K562 (cell line): ENCODE data around the gene CEP85L. TPM values are rescaled to one million over a fixed set of nuclear protein-coding genes. Genes with fewer than 3 reads are reported as not detected.

Source experiments
- ATAC-seq: fragments of 200-7000 bp; cut with Tn5 transposase; 3 replicates; pipeline ENCODE4 v1.9.1; 2020; ENCODE audit warnings: moderate library complexity
- BruUV-seq: library from RNA; stranded (reverse); fragments of 400-500 nt; replicated peaks from 2 replicates; lab custom pipeline; 2021; lab: Mats Ljungman, UMichigan
- CTCF ChIA-PET: fragments of 300-600 bp; formaldehyde crosslinking; extraction: SDS; loops from one replicate; lab custom pipeline; 2021; ENCODE audit warnings: low intra/inter-chr PET ratio; lab: Yijun Ruan, JAX
- POLR2A ChIA-PET: fragments of 300-600, 350-650 bp; sonication (Branson Sonifier 250); formaldehyde crosslinking; extraction: SDS; loops from one replicate; lab custom pipeline; 2021; ENCODE audit warnings: antibody characterized with exemption, inconsistent platforms; lab: Yijun Ruan, JAX
- DNase-seq, 4 experiments: peaks; one replicate each; pipeline versions ENCODE4 v3.0.0 to v3.0.0-alpha.2; 2011 to 2018; ENCODE audit warnings: low spot score in 3 of 4, mixed read lengths in 3 of 4; ENCODE audit errors: extremely low read depth in 1 of 4
- FAIRE-seq: peaks from 2 replicates; lab custom pipeline; 2011; peaks lifted over from hg19 to GRCh38; lab: Jason Lieb, UNC
- H2AFZ ChIP-seq: 2 replicates; pipeline ENCODE4 v1.6.0; 2011; ENCODE audit warnings: low read depth, low read length, control low read depth, inconsistent platforms
- H3K27ac ChIP-seq: fragments of 200-600 bp; 3 replicates; pipeline ENCODE4 v1.8.0; 2011; ENCODE audit warnings: low read depth, mild to moderate bottlenecking, control low read depth, inconsistent platforms, low read length, moderate library complexity, mixed read lengths; ENCODE audit errors: extremely low read depth
- H3K27me3 ChIP-seq, 2 experiments: fragments of 300-600 bp in 1 of 2; 2 replicates in 1 of 2; 3 replicates in 1 of 2; pipeline versions ENCODE4 v1.6.0 to v1.8.0; 2011; ENCODE audit warnings: inconsistent platforms in 2 of 2, low read length in 2 of 2, mild to moderate bottlenecking in 1 of 2, mixed read lengths in 1 of 2, moderate library complexity in 1 of 2; ENCODE audit not compliant: control insufficient read depth in 2 of 2, insufficient read depth in 2 of 2
- H3K36me3 ChIP-seq: fragments of 300-600 bp; 3 replicates; pipeline ENCODE4 v1.8.0; 2011; ENCODE audit warnings: mild to moderate bottlenecking, low read length, inconsistent platforms; ENCODE audit not compliant: control insufficient read depth, insufficient read depth
- H3K4me1 ChIP-seq, 2 experiments: fragments of 200-600 bp in 1 of 2; replicated peaks in 1 of 2; 2 replicates in 1 of 2; 3 replicates in 1 of 2; pipeline versions ENCODE4 v1.5.1 to v1.8.0; 2011; ENCODE audit warnings: inconsistent platforms in 2 of 2, low read length in 2 of 2, mild to moderate bottlenecking in 1 of 2, mixed read lengths in 1 of 2, moderate library complexity in 1 of 2; ENCODE audit not compliant: control insufficient read depth in 2 of 2, insufficient read depth in 2 of 2
- H3K4me2 ChIP-seq: 2 replicates; pipeline ENCODE4 v1.6.1; 2011; ENCODE audit warnings: low read length, control low read depth, inconsistent platforms, mixed read lengths; ENCODE audit not compliant: insufficient read depth
- H3K4me3 ChIP-seq: fragments of 200-600 bp; sonication (generic), shearing (Covaris generic); 2 replicates; pipeline ENCODE4 v1.5.1; 2016; ENCODE audit warnings: control low read depth, inconsistent platforms
- H3K79me2 ChIP-seq: fragments of 200-600 bp; 3 replicates; pipeline ENCODE4 v1.8.0; 2011; ENCODE audit warnings: low read length, inconsistent platforms; ENCODE audit not compliant: control insufficient read depth, insufficient read depth
- H3K9ac ChIP-seq, 2 experiments: 2 replicates each; pipeline versions ENCODE4 v1.6.0 to v1.6.1; 2011; ENCODE audit warnings: low read depth in 2 of 2, low read length in 2 of 2, control low read depth in 1 of 2, inconsistent platforms in 1 of 2, mild to moderate bottlenecking in 1 of 2, mixed read lengths in 1 of 2; ENCODE audit not compliant: insufficient read depth in 1 of 2
- H3K9me1 ChIP-seq: one replicate; pipeline ENCODE4 v1.6.0; 2011; ENCODE audit warnings: inconsistent platforms, mild to moderate bottlenecking, low read length, moderate library complexity; ENCODE audit not compliant: control insufficient read depth, insufficient read depth
- H3K9me3 ChIP-seq: replicated peaks from 2 replicates; pipeline ENCODE4 v1.5.1; 2011; ENCODE audit warnings: low read depth, low read length, inconsistent platforms; ENCODE audit not compliant: control insufficient read depth, insufficient read depth
- H4K20me1 ChIP-seq: replicated peaks from 2 replicates; pipeline ENCODE4 v1.6.1; 2011; ENCODE audit warnings: low read length, inconsistent platforms, mixed read lengths; ENCODE audit not compliant: control insufficient read depth, insufficient read depth
- HLTF ChIP-seq: fragments of 450-650 bp; IDR thresholded peaks from 2 replicates; pipeline ENCODE4 v1.6.1; 2016
- KHSRP ChIP-seq: fragments of 450-650 bp; IDR thresholded peaks from 2 replicates; pipeline ENCODE4 v1.6.1; 2017
- WGBS: fragments of 100-300 bp; shearing (Covaris generic); methylation state at CpG from one replicate; pipeline ENCODE4 v1.1.6; 2016; ENCODE audit warnings: low coverage, mixed read lengths; ENCODE audit not compliant: insufficient coverage; ENCODE audit errors: missing lambda C conversion rate; 5-methylcytosine and 5-hydroxymethylcytosine counted together
- in situ Hi-C: fragments of 300-500 bp; cut with MboI; formaldehyde crosslinking; loops from 4 replicates; pipeline ENCODE4 v1.15.0; 2018; ENCODE audit warnings: inconsistent platforms, mixed read lengths
- intact Hi-C: fragments of 100-400 bp; cut with micrococcal nuclease; formaldehyde crosslinking; loops from 2 replicates; pipeline ENCODE4 v1.14.2; 2022
- polyA plus RNA-seq, 8 experiments: library from polyadenylated mRNA; depleted of rRNA in 4 of 8; stranded (reverse) in 5 of 8; unstranded in 3 of 8; fragments of >200 nt; fragmentation: Nextera tagmentation in 2 of 8; fragmentation: Illumina TruSeq in 1 of 8; extraction: Ambion mirVana in 2 of 8; extraction: Trizol in 1 of 8; gene quantifications; 2 replicates each; pipeline versions ENCODE4 v1.2.1 to v1.2.3, GENCODE V29; 2011 to 2014; ENCODE audit warnings: inconsistent platforms in 1 of 8, missing spikeins in 1 of 8
- total RNA-seq, 7 experiments: library from RNA; depleted of rRNA in 6 of 7; stranded (reverse); fragments of >200 nt in 6 of 7; fragmentation: Illumina TruSeq in 2 of 7; extraction: Trizol in 2 of 7; gene quantifications; 2 replicates each; pipeline versions ENCODE4 v1.2.1 to v1.2.3, GENCODE V29; 2011 to 2021; ENCODE audit warnings: low replicate concordance in 1 of 7
- TF ChIP-seq, protein P1 (sequence below), 2 experiments: fragments of 450-650 bp; conservative IDR thresholded peaks; 2 replicates each; pipeline ENCODE4 v1.6.1; 2017; ENCODE audit warnings: mild to moderate bottlenecking in 2 of 2, moderate library complexity in 2 of 2
- TF ChIP-seq, protein P2 (sequence below): sonication (generic); formaldehyde crosslinking; IDR thresholded peaks from 2 replicates; pipeline ENCODE4 v1.8.1; 2023; ENCODE audit warnings: missing genetic modification reagents, mild to moderate bottlenecking, borderline replicate concordance

Gene CEP85L
- total and polyA plus RNA-seq, 9 of the 15 experiments (the other 6 are each of a cell fraction or from before 2014, with no cell fraction given): 4.5 to 15.8 (median 8.3) TPM

- intact Hi-C loops: no loop called here
- Histone ChIP-seq H3K27me3 (no peaks in the 10 kb centered on the region), H3K79me2 (0 out of 3 replicates have a peak, but pooled peaks cover 6% of the 10 kb centered on the region), H3K4me1 (no peaks in the 10 kb centered on the region), H3K4me3 (no peak overlapping the region), H3K36me3 (peaks cover 3% of the 10 kb centered on the region; the same call in 1 of the 3 replicates), H3K27ac (no peak overlapping the region), H4K20me1 (no peaks in the 10 kb centered on the region), H2AFZ (no peak overlapping the region)
- POLR2A ChIA-PET: no interaction called here
- CTCF ChIA-PET: interaction anchor here (0.9 kb wide), 1 partner anchor 15 kb away, joined by 3 read pairs; no protein-coding TSS in a partner anchor
- no peak for FAIRE-seq
- TF ChIP-seq, protein P1, sequence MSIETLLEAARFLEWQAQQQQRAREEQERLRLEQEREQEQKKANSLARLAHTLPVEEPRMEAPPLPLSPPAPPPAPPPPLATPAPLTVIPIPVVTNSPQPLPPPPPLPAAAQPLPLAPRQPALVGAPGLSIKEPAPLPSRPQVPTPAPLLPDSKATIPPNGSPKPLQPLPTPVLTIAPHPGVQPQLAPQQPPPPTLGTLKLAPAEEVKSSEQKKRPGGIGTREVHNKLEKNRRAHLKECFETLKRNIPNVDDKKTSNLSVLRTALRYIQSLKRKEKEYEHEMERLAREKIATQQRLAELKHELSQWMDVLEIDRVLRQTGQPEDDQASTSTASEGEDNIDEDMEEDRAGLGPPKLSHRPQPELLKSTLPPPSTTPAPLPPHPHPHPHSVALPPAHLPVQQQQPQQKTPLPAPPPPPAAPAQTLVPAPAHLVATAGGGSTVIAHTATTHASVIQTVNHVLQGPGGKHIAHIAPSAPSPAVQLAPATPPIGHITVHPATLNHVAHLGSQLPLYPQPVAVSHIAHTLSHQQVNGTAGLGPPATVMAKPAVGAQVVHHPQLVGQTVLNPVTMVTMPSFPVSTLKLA (conservative IDR thresholded peaks at IDR 0.05): no peak
- TF ChIP-seq HLTF: no peak
- TF ChIP-seq, protein P2, sequence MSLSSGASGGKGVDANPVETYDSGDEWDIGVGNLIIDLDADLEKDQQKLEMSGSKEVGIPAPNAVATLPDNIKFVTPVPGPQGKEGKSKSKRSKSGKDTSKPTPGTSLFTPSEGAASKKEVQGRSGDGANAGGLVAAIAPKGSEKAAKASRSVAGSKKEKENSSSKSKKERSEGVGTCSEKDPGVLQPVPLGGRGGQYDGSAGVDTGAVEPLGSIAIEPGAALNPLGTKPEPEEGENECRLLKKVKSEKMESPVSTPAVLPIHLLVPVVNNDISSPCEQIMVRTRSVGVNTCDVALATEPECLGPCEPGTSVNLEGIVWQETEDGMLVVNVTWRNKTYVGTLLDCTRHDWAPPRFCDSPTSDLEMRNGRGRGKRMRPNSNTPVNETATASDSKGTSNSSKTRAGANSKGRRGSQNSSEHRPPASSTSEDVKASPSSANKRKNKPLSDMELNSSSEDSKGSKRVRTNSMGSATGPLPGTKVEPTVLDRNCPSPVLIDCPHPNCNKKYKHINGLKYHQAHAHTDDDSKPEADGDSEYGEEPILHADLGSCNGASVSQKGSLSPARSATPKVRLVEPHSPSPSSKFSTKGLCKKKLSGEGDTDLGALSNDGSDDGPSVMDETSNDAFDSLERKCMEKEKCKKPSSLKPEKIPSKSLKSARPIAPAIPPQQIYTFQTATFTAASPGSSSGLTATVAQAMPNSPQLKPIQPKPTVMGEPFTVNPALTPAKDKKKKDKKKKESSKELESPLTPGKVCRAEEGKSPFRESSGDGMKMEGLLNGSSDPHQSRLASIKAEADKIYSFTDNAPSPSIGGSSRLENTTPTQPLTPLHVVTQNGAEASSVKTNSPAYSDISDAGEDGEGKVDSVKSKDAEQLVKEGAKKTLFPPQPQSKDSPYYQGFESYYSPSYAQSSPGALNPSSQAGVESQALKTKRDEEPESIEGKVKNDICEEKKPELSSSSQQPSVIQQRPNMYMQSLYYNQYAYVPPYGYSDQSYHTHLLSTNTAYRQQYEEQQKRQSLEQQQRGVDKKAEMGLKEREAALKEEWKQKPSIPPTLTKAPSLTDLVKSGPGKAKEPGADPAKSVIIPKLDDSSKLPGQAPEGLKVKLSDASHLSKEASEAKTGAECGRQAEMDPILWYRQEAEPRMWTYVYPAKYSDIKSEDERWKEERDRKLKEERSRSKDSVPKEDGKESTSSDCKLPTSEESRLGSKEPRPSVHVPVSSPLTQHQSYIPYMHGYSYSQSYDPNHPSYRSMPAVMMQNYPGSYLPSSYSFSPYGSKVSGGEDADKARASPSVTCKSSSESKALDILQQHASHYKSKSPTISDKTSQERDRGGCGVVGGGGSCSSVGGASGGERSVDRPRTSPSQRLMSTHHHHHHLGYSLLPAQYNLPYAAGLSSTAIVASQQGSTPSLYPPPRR (CRISPR knock-in tag): no peak
- no peak for TF ChIP-seq KHSRP
- TF ChIP-seq, all 486 proteins: peak for 0
- Histone ChIP-seq H3K9ac (no peak overlapping the region), H3K9me1 (no peaks in the 10 kb centered on the region), H3K9me3 (0 out of 2 replicates have a peak, but pooled peaks cover 3% of the 10 kb centered on the region), H3K4me2 (no peak overlapping the region)
- DNase-seq: no peak
- BruUV-seq: no TSS peak
- ATAC-seq: no peak
- in situ Hi-C loops: no loop called here
- 0% methylated on average over 1 of the region's 1 CpG for WGBS
These were observed 123.3 kb downstream of the CEP85L start for GRCh38 chr6:118528129-118528528.
